Liver (tissue), 9 donors: ENCODE data around the gene FOXR1. TPM values are rescaled to one million over a fixed set of nuclear protein-coding genes. Genes with fewer than 3 reads are reported as not detected.

ENCODE experiments used
- DNase-seq: peaks from one replicate; pipeline ENCODE4 v3.0.0-alpha.2; 2017; ENCODE audit warnings: low spot score
- H3K27ac ChIP-seq, 2 donors: one replicate each; pipeline ENCODE4 v1.7.0; 2013; ENCODE audit warnings: inconsistent platforms in 2 of 2, low read length in 2 of 2, control low read depth in 1 of 2, low read depth in 1 of 2, mild to moderate bottlenecking in 1 of 2
- H3K27me3 ChIP-seq, 4 donors: one replicate each; pipeline versions ENCODE4 v1.6.1 to v1.7.0; 2013; ENCODE audit warnings: low read length in 3 of 4, inconsistent platforms in 1 of 4, mild to moderate bottlenecking in 1 of 4, moderate library complexity in 1 of 4; ENCODE audit not compliant: control insufficient read depth in 4 of 4, insufficient read depth in 4 of 4
- H3K36me3 ChIP-seq, 4 donors: one replicate each; pipeline versions ENCODE4 v1.6.1 to v1.7.0; 2013; ENCODE audit warnings: low read length in 3 of 4, mild to moderate bottlenecking in 3 of 4, low read depth in 1 of 4, moderate library complexity in 1 of 4; ENCODE audit not compliant: control insufficient read depth in 4 of 4, insufficient read depth in 3 of 4
- H3K4me1 ChIP-seq, 4 donors: one replicate each; pipeline versions ENCODE4 v1.6.1 to v1.7.0; 2013; ENCODE audit warnings: low read length in 3 of 4, mild to moderate bottlenecking in 3 of 4, moderate library complexity in 1 of 4; ENCODE audit not compliant: control insufficient read depth in 4 of 4, insufficient read depth in 4 of 4
- H3K4me3 ChIP-seq, 3 donors: one replicate each; pipeline versions ENCODE4 v1.6.1 to v1.7.0; 2013; ENCODE audit warnings: low read length in 3 of 3, control low read depth in 1 of 3, low read depth in 1 of 3, mild to moderate bottlenecking in 1 of 3
- H3K9ac ChIP-seq, 2 donors: one replicate each; pipeline ENCODE4 v1.7.0; 2013; ENCODE audit warnings: low read length in 2 of 2, mild to moderate bottlenecking in 2 of 2, moderate library complexity in 2 of 2, control low read depth in 1 of 2, low read depth in 1 of 2
- H3K9me3 ChIP-seq, 4 donors: one replicate each; pipeline versions ENCODE4 v1.6.1 to v1.7.0; 2013; ENCODE audit warnings: low read length in 3 of 4; ENCODE audit not compliant: control insufficient read depth in 4 of 4
- ATF3 ChIP-seq: IDR thresholded peaks from 2 replicates; pipeline ENCODE4 v1.6.1; 2016; ENCODE audit warnings: antibody characterized with exemption
- CTCF ChIP-seq: fragments of 150-350 bp; IDR thresholded peaks from 2 replicates; pipeline ENCODE4 v1.5.1; 2017; ENCODE audit warnings: improper control_type of control experiment, low read depth, low read length; ENCODE audit not compliant: missing input control
- EGR1 ChIP-seq, 2 donors: IDR thresholded peaks; 2 replicates each; pipeline ENCODE4 v1.6.1; 2016 to 2018; ENCODE audit warnings: antibody characterized with exemption in 2 of 2, low read depth in 2 of 2
- FOXA2 ChIP-seq: IDR thresholded peaks from 2 replicates; pipeline ENCODE4 v1.6.1; 2016; ENCODE audit warnings: antibody characterized with exemption
- GABPA ChIP-seq, 2 donors: IDR thresholded peaks in 1 of 2; conservative IDR thresholded peaks in 1 of 2; 2 replicates each; pipeline ENCODE4 v1.6.1; 2016; ENCODE audit warnings: antibody characterized with exemption in 2 of 2, mild to moderate bottlenecking in 1 of 2, moderate library complexity in 1 of 2
- HNF4A ChIP-seq, 2 donors: conservative IDR thresholded peaks; 2 replicates each; pipeline ENCODE4 v1.6.1; 2016; ENCODE audit warnings: antibody characterized with exemption in 2 of 2, mild to moderate bottlenecking in 2 of 2
- HNF4G ChIP-seq: IDR thresholded peaks from 2 replicates; pipeline ENCODE4 v1.6.1; 2016; ENCODE audit warnings: antibody characterized with exemption
- JUND ChIP-seq, 2 donors: IDR thresholded peaks; 2 replicates each; pipeline ENCODE4 v1.6.1; 2016; ENCODE audit warnings: antibody characterized with exemption in 2 of 2
- MAX ChIP-seq: IDR thresholded peaks from 2 replicates; pipeline ENCODE4 v1.6.1; 2016; ENCODE audit warnings: antibody characterized with exemption
- NR2F2 ChIP-seq: IDR thresholded peaks from 2 replicates; pipeline ENCODE4 v1.6.1; 2016; ENCODE audit warnings: antibody characterized with exemption
- RAD21 ChIP-seq, 2 donors: IDR thresholded peaks; 2 replicates each; pipeline ENCODE4 v1.6.1; 2016; ENCODE audit warnings: antibody characterized with exemption in 2 of 2, mild to moderate bottlenecking in 2 of 2
- REST ChIP-seq: IDR thresholded peaks from 2 replicates; pipeline ENCODE4 v1.6.1; 2016; ENCODE audit warnings: antibody characterized with exemption, mild to moderate bottlenecking
- RXRA ChIP-seq, 2 donors: IDR thresholded peaks; 2 replicates each; pipeline ENCODE4 v1.6.1; 2017 to 2018; ENCODE audit warnings: antibody characterized with exemption in 2 of 2, mild to moderate bottlenecking in 1 of 2
- SP1 ChIP-seq: IDR thresholded peaks from 2 replicates; pipeline ENCODE4 v1.6.1; 2018; ENCODE audit warnings: antibody characterized with exemption, mild to moderate bottlenecking
- TAF1 ChIP-seq: conservative IDR thresholded peaks from 2 replicates; pipeline ENCODE4 v1.6.1; 2016; ENCODE audit warnings: antibody characterized with exemption, mild to moderate bottlenecking
- YY1 ChIP-seq: IDR thresholded peaks from 2 replicates; pipeline ENCODE4 v1.6.1; 2016; ENCODE audit warnings: antibody characterized with exemption, mild to moderate bottlenecking
- ZBTB33 ChIP-seq: IDR thresholded peaks from 2 replicates; pipeline ENCODE4 v1.6.1; 2016; ENCODE audit warnings: antibody characterized with exemption
- WGBS: extraction: QIAGEN DNeasy Blood & Tissue Kit; methylation state at CpG from one replicate; pipeline ENCODE4 v1.1.7; 2013; 5-methylcytosine and 5-hydroxymethylcytosine counted together
- polyA plus RNA-seq, 2 donors: library from polyadenylated mRNA; stranded (reverse) in 1 of 2; unstranded in 1 of 2; fragments of 200-250 nt in 1 of 2; fragments of >200 nt in 1 of 2; fragmentation: Nextera tagmentation in 1 of 2; extraction: Ambion mirVana in 1 of 2; gene quantifications; one replicate each; pipeline versions ENCODE4 v1.2.1 to v1.2.3, GENCODE V29; 2013 to 2015
- total RNA-seq, 2 donors: library from RNA; depleted of rRNA; stranded (reverse); fragments of >200 nt; gene quantifications; one replicate each; pipeline ENCODE4 v1.2.3, GENCODE V29; 2014
- donor health status: healthy.
- donor health status: healthy.
- donor health status: healthy.
- donor health status: healthy.
- donor health status: healthy.

FOXR1 gene
- total and polyA plus RNA-seq, 4 donors: not detected

- TF ChIP-seq REST (peak; percentile 70), ATF3 (no peak), NR2F2 (peak; percentile 56), GABPA (IDR thresholded peaks at IDR 0.05 in 1 of 2, conservative IDR thresholded peaks at IDR 0.05 in 1 of 2) (peak; percentile 94 to 99), TAF1 (peak; percentile 60), RAD21 (IDR thresholded peaks at IDR 0.05) (peak; percentile 44 to 48)
These were observed 46.7 kb downstream of the FOXR1 start, which contains the start of the genes RPS25 and TRAPPC4 (continued) for GRCh38 chr11:119018074-119018938.

GRCh38 chr11:119019996-119020395 is 48.4 kb downstream of the FOXR1 start:
- no peaks in the 10 kb centered on the region for H3K27me3 ChIP-seq
- H3K27ac ChIP-seq: peak overlapping the region; percentile 98 to 99
- peaks cover 17 to 65% (median 55%) of the 10 kb centered on the region in 4 donors for H3K4me1 ChIP-seq
- H3K36me3 ChIP-seq: peaks cover 3 to 27% (median 21%) of the 10 kb centered on the region in 4 donors
- DNase-seq: no peak
- H3K9me3 ChIP-seq: no peaks in the 10 kb centered on the region
- whole genome bisulfite sequencing: 16% methylated on average over 2 of the region's 2 CpGs
- TF ChIP-seq REST (no peak), JUND (IDR thresholded peaks at IDR 0.05) (no peak), TAF1 (no peak), RXRA (IDR thresholded peaks at IDR 0.05) (no peak), RAD21 (IDR thresholded peaks at IDR 0.05) (no peak), GABPA (IDR thresholded peaks at IDR 0.05 in 1 of 2, conservative IDR thresholded peaks at IDR 0.05 in 1 of 2) (no peak), SP1 (no peak), EGR1 (IDR thresholded peaks at IDR 0.05; ENCODE audit: low read depth in 2 of 2) (no peak), YY1 (no peak), NR2F2 (no peak), CTCF (no peak), MAX (no peak), FOXA2 (no peak), HNF4G (no peak), HNF4A (conservative IDR thresholded peaks at IDR 0.05) (no peak), ZBTB33 (no peak), ATF3 (no peak)
- peak overlapping the region; percentile 73 to 98 (median 92) for H3K4me3 ChIP-seq
- peak overlapping the region; percentile 45 to 54 for H3K9ac ChIP-seq
